ENCODE data around the gene TMEM147. TPM values are rescaled to one million over a fixed set of nuclear protein-coding genes. Genes with fewer than 3 reads are reported as not detected.

Gene TMEM147
- total and polyA plus RNA-seq, 10 of the 15 experiments (the other 5 are each of a cell fraction or from before 2014, with no cell fraction given): 53.4 to 145 (median 79.3) TPM

DNA sequence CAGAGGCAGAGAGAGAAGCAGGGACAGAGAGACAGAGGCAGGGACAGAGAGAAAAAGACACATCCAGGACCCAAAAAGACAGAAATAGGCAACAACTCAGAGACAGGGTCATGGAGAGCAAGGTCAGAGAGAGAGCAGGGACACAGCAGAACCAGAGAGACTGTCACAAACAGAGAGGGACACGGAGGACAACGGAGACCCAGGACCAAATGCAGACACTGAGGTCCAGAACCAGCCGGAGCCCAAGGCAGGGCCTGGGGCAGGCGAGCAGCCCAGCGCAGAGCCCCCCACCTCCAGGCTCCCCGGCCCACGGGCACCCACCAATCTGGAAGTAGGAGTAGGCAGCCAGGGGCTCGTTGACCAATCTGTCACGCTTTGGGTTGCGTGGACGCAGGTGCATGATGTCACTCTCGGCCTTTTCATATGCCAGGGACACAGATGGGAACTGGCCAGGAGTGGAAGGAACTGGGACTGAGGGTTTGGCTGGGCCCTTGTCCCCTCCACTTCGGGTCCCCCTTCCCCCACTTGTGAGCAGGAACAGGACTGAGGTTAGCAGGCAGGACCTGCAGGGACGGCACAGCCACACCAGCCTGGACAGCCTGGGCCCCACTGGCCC lies 8.1 kb downstream of the TMEM147 start:
- no peaks in the 10 kb centered on the region for H3K79me2 ChIP-seq (ENCODE audit: control insufficient read depth, insufficient read depth, low read length)
- ChIA-PET RAD21 (ENCODE audit: unreplicated experiment) (no interaction called here), CTCF (no interaction called here), POLR2A (no interaction called here), SMC1A (ENCODE audit: uncharacterized antibody, unreplicated experiment) (no interaction called here)
- no TSS peak for BruUV-seq (replicated peaks)
- H3K9ac ChIP-seq (ENCODE audit: control insufficient read depth, insufficient read depth, low read length): no peak overlapping the region
- WGBS (ENCODE audit: insufficient coverage, insufficient replicate concordance, low lambda C conversion rate, missing lambda C conversion rate): 43% methylated on average over 14 of the region's 14 CpGs
- FAIRE-seq (no peak), ATAC-seq (no peak), DNase-seq (ENCODE audit: low read depth, low spot score) (no peak)
- in situ Hi-C loops (cut with MboI) (no loop called here), intact Hi-C loops (cut with micrococcal nuclease; ENCODE audit: unreplicated experiment) (no loop called here)
- no peaks in the 10 kb centered on the region; the same call in 2 of the 3 replicates for H3K9me3 ChIP-seq (replicated peaks; ENCODE audit: control insufficient read depth, insufficient read depth, low read length)
- no peaks in the 10 kb centered on the region; a peak in 1 of 4 replicates for H3K36me3 ChIP-seq (ENCODE audit: control insufficient read depth in 2 of 2, insufficient read depth in 2 of 2, low read length in 1 of 2)
- no peaks in the 10 kb centered on the region; a peak in 2 of 4 replicates for H3K27me3 ChIP-seq (replicated peaks in 1 of 2; ENCODE audit: control insufficient read depth in 2 of 2, insufficient read depth in 2 of 2, low read length in 1 of 2)
- no peak overlapping the region for H3K4me2 ChIP-seq (ENCODE audit: control insufficient read depth, insufficient read depth)
- no peak overlapping the region for H2AFZ ChIP-seq (ENCODE audit: control insufficient read depth, low read depth, low read length)
- TF ChIP-seq HDAC6 (IDR thresholded peaks at IDR 0.05; ENCODE audit: unreplicated experiment) (no peak), EED (IDR thresholded peaks at IDR 0.05; ENCODE audit: low read depth) (no peak), ZNF384 (IDR thresholded peaks at IDR 0.05; ENCODE audit: borderline replicate concordance, low read depth, low read length) (no peak)
- TF ChIP-seq, protein P1, sequence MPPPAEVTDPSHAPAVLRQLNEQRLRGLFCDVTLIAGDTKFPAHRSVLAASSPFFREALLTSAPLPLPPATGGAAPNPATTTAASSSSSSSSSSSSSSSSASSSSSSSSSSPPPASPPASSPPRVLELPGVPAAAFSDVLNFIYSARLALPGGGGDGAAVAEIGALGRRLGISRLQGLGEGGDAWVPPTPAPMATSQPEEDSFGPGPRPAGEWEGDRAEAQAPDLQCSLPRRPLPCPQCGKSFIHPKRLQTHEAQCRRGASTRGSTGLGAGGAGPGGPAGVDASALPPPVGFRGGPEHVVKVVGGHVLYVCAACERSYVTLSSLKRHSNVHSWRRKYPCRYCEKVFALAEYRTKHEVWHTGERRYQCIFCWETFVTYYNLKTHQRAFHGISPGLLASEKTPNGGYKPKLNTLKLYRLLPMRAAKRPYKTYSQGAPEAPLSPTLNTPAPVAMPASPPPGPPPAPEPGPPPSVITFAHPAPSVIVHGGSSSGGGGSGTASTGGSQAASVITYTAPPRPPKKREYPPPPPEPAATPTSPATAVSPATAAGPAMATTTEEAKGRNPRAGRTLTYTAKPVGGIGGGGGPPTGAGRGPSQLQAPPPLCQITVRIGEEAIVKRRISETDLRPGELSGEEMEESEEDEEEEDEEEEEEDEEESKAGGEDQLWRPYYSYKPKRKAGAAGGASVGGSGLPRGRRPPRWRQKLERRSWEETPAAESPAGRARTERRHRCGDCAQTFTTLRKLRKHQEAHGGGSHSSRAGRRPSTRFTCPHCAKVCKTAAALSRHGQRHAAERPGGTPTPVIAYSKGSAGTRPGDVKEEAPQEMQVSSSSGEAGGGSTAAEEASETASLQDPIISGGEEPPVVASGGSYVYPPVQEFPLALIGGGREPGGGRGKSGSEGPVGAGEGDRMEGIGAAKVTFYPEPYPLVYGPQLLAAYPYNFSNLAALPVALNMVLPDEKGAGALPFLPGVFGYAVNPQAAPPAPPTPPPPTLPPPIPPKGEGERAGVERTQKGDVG (CRISPR knock-in tag; IDR thresholded peaks at IDR 0.05): no peak
- H4K20me1 ChIP-seq (ENCODE audit: control insufficient read depth, insufficient read depth): no peaks in the 10 kb centered on the region
- H3K4me3 ChIP-seq: no peak overlapping the region
- H3K4me1 ChIP-seq (ENCODE audit: control insufficient read depth, insufficient read depth, low read length): peaks cover 6% of the 10 kb centered on the region
- no peak overlapping the region for H3K27ac ChIP-seq (ENCODE audit: control insufficient read depth, insufficient read depth)

Data from GM12878 (cell line).